ENCODE measurements around the gene IFRD2.

The IFRD2 gene

GRCh38 chr3:50302095-50303012 is 10.1 kb upstream of the IFRD2 start:
- no peak for DNase-seq (ENCODE audit: low read depth)

DNA sequence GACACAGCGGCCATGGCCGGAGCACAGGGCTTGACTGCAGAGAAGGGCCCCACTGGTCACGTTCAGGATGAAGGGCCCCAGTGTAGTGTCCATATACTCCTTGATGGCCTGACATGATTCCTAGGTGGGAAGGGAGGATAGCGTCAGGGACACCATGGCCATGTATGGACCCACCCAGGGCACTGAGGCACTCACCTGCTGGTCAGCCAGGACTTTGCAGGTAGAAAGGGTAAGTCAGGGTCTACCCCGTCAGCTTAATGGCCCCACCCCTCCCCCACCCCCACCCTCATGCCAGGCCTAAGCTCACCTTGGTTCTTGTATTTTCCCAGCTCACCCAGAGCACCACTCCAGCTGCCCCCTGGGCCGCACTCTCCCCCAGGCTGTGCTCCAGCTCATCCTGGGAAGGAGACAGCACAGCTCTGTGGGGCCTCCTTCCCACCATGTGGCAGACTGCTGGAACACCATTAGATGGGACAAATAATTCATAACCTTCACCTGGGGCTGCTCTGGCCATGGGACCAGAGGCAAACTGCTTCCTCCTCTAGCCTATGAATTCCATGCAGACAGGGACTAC is 8.5 kb upstream of the IFRD2 start:
- no peak for DNase-seq (ENCODE audit: low read depth)

DNA sequence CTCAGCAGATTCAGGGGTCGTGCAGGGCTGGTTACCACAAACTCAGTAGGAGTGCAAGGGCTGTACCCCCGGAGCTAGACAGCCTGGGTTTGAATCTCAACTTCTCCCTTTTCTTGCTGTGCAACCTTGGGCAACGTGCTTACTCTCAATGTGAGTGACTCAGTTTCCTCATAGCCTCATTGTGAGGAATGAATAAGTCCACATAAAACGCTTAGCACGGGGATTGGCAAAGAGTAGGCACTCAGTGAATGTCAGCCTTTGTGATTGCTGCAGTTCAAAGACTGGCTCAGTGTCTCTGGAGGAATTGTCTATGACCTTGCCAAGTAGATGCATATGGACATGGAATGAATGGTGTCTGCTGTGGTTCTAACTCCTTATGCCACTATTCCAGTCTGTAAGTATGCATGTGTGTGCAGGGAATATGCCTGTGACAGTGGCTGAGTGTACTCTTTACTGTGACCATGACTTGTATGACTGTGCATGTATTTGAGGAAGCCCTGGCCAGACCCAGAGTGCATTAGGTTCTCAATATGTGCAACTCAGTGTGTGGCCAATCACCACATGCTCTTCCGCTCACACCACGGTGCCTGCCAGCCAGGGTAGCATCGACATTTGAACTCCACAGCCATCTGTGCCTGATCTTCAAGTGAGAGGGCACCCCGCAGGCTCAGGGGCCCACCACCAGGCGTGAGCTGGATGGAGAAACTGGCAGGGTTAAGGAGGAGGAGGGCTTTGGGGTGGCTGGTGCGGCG is 7.9 kb upstream of the IFRD2 start:
- no peak for DNase-seq (ENCODE audit: low read depth)

DNA sequence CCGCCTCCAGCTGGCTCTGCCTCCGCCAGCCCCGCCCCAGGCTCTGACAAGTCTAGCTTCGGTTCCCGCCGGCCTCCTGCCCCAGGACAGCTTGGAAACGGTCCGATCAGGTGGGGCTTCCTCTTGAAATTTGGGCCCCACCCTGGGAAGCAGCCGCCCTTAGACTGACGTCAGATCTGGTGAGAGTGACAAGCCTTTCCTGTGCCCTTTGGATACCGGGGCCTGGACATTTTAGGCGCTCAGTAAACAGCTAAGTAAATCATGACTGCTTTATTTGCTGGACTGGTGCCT is 7.4 kb upstream of the IFRD2 start:
- no peak for DNase-seq (ENCODE audit: low read depth)

DNA sequence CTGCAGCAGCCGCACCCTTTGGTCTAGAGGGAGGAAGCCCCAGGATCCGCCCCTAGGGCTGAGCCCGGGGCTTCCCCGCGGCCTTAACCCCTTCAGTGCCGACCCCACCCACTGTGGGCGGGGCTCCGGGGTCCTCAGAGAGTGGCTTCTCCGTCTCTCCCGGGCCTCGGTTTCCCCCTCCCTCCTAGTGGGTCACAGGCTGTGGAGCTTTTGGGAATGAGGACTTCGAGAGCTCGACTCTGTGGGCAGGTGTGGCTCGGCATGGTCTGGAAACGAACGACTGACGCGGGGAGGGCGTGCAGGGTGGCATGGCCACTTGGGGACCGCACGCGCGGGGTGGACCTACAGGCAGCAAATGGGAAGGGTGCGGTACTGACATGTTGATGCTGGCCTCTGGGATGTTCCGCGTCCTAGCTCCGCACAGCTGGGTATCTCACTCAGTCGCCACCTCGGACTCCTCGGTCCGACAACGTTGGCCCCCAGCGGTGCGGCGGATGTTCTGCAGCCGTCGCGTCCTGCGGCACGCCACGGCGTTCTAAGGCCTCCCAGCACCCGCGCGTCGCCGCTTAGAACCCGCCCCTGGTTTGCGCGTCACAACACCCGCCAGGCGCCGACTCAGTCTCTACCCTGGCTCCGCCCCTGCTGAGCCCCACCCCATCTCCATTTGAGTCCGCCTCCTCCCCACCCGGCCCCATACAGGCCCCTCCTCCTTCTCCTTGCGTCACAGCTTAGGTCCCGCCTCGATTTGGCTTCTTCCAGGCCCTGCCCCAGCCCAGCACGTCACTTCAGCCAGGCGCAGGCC is 6.8 kb upstream of the IFRD2 start, which contains the start of the genes HYAL3 and NAA80:
Gene HYAL3 (minus strand): TSS at position 570 of the 802 bp plus-strand sequence. CDS start 3,803 bp downstream, outside the sequence.
Gene NAA80 (minus strand): TSS at position 570 of the 802 bp plus-strand sequence. CDS start 1,942 bp downstream, outside the sequence.
- DNase-seq (ENCODE audit: low read depth) = peak; percentile 98

DNA sequence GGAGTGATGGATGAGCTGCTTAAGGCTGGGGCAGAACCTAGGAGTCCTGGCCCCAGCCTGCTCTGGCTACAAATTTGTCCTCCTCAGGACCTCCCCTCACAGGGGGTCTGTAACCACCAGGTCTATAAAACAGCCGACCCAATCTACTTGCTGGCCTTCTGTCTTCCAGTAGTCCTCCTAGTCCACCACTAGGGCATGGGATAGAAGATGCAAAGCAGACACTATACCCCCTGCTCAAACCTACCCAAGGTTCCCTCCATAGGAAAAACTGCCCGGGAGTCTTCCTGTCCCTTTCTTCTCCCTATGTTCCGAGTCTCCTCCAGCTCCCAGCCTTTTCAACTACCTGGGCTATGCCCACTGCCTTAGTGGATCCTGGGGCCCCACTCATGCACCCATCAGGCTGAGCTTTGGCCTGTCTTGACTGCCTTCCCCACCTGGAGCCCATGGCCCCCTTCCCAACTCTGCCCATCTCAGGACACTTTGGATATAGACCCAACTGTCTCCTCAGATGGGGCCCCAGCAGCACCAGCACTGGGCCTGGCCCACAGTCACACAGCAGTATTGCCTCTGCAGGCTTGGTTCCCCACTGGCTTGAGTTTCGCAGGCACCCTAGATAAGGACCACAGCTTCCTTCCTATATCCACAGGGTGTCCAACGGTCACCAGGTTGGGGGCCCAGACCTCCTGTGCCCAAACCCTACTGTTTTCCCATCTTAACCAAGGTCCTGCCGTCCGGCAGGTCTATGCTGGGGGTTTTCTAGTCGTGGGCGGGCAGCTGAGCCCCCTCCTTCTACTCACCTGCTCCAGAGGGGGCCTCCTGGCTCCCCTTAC is 5.9 kb upstream of the IFRD2 start:
- DNase-seq (ENCODE audit: low read depth) = no peak

GRCh38 chr3:50297384-50297775 is 5.2 kb upstream of the IFRD2 start:
- DNase-seq (ENCODE audit: low read depth) = no peak

- DNase-seq (ENCODE audit: low read depth) = no peak
These were observed 4.6 kb upstream of the IFRD2 start for GRCh38 chr3:50296721-50297383.

DNA sequence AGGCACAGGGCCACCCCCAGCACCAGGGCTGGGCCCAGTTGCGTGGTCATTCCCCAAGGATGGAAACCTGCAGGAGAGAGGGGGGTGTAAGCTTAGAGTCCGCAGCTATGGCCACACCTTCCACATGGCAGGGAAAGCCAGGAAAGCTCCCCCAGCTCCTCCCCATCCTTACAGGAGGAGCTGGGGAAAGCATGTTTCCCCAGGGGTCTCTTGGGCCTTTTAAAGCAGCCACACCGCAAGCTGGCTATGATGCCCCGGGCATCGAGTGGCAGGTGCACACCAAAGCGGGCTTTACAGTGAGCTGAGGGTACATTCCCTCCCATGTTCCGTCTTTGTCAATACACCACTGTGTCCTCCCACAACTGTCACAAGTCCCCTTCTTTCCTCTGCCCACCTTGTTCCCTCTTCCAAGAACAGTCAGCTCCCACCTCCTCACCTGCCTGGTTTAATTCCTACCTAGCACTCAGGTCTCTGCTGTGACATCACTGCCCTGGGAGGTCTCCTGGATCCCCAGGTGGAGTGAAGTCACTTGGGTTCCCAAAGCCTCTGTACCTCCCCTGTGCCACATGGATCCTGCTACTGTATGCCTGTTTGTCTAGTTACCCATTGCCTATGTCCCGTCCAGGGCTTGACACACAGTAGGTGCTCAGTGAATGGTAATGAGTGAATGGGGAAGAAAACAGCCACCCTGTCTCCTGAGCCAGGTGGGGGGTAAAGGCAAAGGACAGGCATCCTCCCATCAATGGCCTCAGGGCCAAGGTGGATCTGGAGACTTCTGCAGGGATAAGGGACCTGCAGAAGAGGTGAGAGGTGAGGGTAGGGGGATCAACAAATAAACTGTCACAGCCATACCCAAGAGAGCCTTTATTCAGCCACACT is 3.6 kb upstream of the IFRD2 start:
- DNase-seq (ENCODE audit: low read depth) = no peak

DNA sequence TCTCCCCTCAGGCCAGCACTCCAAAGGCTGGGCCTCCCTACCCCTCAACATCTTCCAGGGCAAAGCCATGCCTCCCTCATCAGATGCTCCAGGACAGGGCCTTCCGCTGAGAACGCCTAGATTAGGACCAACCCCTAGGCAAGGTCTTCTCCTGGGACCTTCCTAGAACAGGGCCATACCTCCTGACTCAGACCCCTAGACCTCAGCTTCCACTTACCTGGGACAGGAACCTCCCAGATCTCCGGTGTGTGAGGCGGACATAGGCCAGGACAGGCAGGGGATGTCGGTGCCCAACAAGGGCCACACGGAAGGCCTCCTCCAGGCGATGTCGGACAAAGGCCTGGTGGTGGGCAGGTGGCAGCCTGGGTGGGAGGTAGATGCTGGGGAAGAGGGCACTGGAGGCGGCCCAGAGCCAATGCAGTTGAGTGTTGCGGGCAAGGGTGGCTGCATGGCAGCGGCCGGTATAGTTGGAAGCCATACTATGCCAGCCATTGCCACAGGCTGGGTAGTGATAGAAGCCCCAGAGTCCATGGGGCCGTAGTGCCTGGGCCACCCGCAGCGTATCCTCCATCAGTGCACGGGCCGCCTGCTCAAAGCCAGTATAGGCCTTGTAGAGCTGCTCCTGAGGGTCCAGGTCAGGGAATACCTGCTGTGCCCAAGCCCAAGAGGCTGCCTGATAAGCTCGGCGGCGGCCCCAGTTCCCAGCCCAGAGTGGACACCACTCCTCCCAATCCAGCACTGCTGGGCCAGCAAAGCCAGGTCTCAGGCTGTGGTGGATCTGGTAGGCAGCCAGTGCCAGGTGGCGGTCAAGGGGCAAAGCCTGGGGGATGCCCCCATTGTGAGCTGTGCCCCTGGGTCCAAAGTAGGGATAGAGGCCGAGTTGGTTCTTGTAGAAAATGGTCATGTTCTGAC is 2.5 kb upstream of the IFRD2 start:
- no peak for DNase-seq (ENCODE audit: low read depth)

GRCh38 chr3:50294089-50294488 is 1.9 kb upstream of the IFRD2 start:
- no peak for DNase-seq (ENCODE audit: low read depth)

DNA sequence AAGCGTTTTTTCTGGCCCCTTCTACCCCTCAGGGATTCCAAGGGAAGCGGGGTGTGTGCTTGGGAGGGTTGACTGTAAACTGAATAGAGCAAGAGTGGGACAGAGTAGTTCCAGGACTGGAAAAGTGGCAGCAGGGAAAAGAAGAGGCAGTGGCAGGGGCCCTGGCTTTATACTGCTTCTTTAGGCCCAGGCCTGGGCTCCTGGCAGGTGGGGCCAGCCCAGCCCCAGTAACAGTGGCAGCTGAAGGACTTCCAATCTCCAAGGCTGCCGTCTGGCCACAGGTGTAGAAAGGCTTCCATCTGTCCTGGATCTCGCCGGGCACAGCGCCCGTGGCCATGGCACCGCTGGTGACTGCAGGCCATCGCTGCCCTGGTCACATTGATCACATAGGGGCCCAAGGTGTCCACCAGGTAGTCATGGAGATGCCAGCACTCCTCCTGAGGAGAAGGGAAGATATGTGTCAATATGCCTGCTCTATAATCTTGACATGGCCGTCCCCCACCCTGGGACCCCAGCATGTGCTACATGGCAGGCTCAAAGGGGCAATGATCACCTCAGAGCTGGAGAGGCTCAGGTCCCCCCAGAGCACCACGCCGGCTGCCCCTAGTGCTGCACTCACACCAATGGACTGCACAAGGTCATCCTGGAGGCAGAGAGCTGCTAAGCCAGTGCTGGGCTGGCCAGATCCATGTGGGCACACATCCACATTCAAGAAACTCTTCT is 1.0 kb upstream of the IFRD2 start:
- no peak for DNase-seq (ENCODE audit: low read depth)

GRCh38 chr3:50290161-50290641 is 2.0 kb downstream of the IFRD2 start:
- DNase-seq (ENCODE audit: low read depth) = no peak

- DNase-seq (ENCODE audit: low read depth) = no peak
These were observed 3.1 kb downstream of the IFRD2 start for GRCh38 chr3:50289130-50289529.

DNA sequence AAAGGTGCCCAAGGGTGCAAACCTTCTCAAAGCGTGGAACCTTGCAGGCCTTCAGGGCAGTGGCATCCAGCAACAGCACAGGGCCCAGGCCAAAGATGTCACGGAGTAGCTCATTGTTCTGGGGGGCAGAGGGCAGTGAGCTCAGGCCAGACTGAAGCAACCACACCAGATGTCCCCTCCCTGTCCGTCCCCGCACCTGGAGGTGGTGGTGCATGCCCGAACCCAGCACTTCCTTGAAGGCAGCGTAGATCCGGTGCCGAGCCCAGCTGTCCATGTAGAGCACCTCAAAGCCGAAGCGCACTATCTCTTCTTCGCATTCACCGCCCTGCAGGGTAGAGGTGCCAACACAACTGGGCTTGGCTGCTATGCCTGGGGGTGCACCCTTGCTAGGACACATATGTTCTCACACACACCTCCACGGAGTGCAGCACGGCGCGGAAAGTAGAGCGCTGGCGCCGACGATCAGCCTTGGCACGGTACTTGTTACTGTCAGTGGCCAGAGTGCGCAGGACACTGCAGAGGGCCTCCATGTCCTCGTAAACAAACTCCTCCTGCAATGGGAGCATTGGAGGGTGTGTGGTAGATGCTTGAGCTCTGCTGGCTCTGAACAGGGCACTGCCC is 3.7 kb downstream of the IFRD2 start:
- no peak for DNase-seq (ENCODE audit: low read depth)

DNA sequence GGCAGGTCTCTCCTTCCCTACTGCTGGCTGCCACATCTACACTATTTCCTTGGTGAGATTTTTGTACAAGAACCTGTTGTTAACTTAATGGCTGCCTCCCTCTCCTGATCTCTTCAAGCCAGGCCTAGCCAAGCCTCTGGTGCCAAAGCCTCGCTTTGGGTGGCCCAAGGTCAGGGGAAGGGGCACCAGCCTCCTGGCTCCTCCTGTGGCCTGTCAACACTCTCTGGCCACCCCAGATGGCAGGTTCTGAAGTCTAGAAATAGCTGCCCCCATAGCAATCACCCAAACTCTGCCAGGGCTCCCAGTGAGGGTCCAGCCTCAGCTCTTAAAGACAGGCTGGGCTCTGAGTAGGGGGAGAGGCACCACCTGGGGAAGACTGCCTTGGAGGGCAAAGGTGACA is 5.0 kb downstream of the IFRD2 start:
- DNase-seq (ENCODE audit: low read depth) = no peak

Measured in T-helper 22 cell (primary cell).